ENCODE results near the gene MAGEA9. TPM values are rescaled to one million over a fixed set of nuclear protein-coding genes. Genes with fewer than 3 reads are reported as not detected.
"Not testable (repeated sequence)": the region's sequence is repeated elsewhere in the genome, so short reads cannot be mapped to it uniquely, and the experiment has no call there.

MAGEA9 gene, protein sequence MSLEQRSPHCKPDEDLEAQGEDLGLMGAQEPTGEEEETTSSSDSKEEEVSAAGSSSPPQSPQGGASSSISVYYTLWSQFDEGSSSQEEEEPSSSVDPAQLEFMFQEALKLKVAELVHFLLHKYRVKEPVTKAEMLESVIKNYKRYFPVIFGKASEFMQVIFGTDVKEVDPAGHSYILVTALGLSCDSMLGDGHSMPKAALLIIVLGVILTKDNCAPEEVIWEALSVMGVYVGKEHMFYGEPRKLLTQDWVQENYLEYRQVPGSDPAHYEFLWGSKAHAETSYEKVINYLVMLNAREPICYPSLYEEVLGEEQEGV
- not detected in 2 replicates for total RNA-seq (2014; rRNA removed; shearing (Covaris generic))

DNA sequence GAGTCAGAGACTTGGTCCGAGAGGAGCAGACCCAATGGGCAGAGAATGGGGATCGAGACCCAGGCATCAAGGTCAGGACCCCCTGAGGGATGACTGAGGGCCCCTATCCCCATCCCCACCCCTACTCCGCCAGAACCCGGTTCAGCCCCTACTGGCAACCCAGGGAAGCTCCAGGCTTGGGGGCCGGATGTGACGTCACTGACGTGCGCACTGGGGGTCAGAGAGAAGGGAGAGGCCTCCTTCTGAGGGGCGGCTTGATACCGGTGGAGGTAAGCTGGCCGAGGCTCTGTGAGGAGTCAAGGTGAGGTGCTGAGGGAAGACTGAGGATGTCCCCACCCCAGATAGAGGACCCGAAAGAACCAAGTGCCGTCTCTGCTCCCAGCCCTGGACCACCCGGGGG, at the start of gene MAGEA9:
Gene MAGEA9 (plus strand): TSS at position 204 of the 400 bp plus-strand sequence. CDS start 4,281 bp downstream, outside the sequence.
- H3K4me3 ChIP-seq (ENCODE audit: insufficient read depth, low read depth, low read length); H3K27me3 ChIP-seq (ENCODE audit: control insufficient read depth, insufficient read depth, low read length); DNase-seq; H3K36me3 ChIP-seq (replicated peaks; ENCODE audit: control insufficient read depth, insufficient read depth, low read length): not testable (repeated sequence)

DNA sequence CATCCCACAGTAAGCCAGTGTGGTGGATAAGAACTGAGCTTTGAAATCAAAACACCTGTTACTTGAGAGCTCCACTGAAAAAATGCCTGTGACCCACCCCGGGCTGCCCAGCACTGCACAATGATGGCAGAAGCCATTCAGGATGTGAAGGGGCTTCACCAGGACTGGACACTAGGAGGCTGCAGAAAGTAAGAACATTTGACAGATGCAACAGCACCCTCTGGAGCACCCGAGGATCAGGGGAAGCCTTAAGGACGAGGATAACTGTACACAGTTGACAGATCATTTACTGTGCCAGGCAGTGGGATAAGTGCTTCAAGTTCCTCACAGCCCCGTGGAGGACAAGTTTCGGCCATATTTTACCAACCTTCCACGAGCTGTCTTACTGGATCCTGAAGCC, 39.5 kb upstream of the MAGEA9 start:
- H3K4me3 ChIP-seq (ENCODE audit: insufficient read depth, low read depth, low read length); H3K36me3 ChIP-seq (replicated peaks; ENCODE audit: control insufficient read depth, insufficient read depth, low read length); DNase-seq; H3K27me3 ChIP-seq (ENCODE audit: control insufficient read depth, insufficient read depth, low read length): not testable (repeated sequence)

DNA sequence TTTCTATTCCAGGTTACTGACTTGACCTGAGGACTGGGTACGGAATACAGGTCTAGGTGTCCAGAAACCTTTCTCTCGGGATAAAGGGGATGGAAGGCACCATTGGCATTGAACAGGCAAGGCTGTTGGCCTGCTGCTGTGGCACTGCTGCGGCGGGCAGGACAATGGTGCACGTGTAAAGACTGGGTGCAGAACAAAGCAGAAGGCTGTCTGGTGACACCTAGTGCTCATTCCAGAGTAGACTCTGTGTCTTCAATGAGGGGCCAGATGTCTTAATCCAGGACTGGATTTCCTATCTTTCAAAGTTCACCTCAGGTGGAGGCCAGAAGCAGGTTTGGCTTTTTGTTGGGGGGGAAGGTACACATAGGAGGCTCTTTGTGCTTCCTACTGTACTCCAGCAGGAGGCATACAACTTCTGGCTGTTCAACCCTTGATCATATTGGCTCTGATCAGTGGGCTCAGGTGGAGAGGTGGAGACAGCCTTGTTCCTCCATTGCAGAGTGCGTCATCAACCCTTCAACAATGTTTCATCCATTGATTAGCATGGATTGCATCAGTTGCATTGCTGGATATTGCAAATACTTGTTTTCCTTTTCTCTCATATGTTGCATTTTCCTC, 35.2 kb upstream of the MAGEA9 start:
- H3K4me3 ChIP-seq (ENCODE audit: insufficient read depth, low read depth, low read length); H3K36me3 ChIP-seq (replicated peaks; ENCODE audit: control insufficient read depth, insufficient read depth, low read length); H3K27me3 ChIP-seq (ENCODE audit: control insufficient read depth, insufficient read depth, low read length); DNase-seq: not testable (repeated sequence)

DNA sequence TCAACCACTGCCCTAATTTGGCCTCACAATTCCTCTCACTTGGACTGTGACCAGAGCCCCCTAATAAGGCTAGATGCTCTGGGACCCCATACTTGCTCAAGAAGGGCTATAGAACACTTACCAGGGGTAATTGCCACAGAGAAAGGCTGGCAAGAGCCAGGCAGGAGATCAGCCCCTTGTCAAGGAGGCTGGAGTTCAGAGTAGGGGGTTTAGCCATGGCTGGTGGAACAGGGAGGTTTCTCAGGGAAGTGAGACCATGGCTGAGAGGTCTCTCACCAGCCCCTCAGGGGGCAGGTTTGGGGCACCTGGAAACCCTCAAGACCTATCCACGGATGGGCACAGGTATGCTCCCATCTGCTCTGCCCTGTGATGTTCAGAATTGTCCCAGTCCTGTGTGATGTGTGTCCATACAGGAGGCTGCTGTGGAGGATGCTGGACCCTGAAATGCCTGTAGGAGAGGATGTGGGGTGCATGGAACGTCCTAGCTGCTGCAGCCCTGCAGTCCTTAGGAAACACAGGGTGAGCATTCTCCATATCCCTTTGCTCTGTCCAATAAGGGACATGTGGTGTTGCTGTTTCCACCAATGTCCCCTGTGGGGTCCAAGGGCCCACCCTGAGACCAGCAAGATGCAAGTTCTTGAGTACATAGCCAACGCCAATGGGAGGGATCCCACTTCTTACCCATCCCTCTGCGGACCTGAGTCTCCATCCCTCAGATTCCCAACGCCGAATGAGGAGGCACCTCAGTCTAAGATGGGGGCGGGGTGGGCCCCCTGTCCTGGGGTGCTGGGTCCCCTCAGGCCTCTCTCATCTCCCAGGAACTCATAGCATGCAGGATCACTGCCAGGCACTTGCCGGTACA, 24.3 kb upstream of the MAGEA9 start:
- Histone ChIP-seq H3K36me3 (replicated peaks; ENCODE audit: control insufficient read depth, insufficient read depth, low read length) (no peaks in the 10 kb centered on the region), H3K27me3 (ENCODE audit: control insufficient read depth, insufficient read depth, low read length) (no peaks in the 10 kb centered on the region; the same call in 1 of the 2 replicates), H3K4me3 (ENCODE audit: insufficient read depth, low read depth, low read length) (no peak overlapping the region)
- no peak for DNase-seq

DNA sequence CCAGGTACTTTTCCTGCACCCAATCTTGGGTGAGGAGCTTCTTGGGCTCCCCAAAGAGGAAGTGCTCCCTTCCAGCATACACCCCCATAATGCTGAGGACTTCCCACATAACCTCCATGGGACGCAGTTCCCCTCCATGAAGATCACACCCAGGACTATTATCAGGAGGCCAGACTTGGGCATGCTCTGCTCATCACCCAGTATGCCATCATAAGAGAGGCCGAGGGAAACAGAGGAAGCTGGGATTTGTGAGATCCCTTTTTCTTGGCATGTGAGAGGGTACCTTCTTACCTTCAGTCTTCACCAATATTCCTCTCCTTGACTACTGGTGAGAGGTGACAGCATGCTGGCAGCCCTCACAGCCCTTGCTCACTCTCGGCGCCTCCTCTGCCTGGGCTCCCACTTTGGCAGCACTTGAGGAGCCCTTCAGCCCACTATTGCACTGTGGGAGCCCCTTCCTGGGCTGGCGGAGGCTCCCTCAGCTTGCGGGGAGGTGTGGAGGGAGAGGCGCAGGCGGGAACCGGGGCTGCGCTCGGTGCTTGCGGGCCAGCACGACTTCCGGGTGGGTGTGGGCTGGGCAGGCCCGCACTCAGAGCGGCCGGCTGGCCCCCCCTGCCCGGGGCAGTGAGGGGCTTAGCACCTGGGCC, 23.5 kb upstream of the MAGEA9 start:
- H3K27me3 ChIP-seq (ENCODE audit: control insufficient read depth, insufficient read depth, low read length): no peaks in the 10 kb centered on the region; the same call in 1 of the 2 replicates
- no peak for DNase-seq
- no peak overlapping the region for H3K4me3 ChIP-seq (ENCODE audit: insufficient read depth, low read depth, low read length)
- no peaks in the 10 kb centered on the region for H3K36me3 ChIP-seq (replicated peaks; ENCODE audit: control insufficient read depth, insufficient read depth, low read length)

DNA sequence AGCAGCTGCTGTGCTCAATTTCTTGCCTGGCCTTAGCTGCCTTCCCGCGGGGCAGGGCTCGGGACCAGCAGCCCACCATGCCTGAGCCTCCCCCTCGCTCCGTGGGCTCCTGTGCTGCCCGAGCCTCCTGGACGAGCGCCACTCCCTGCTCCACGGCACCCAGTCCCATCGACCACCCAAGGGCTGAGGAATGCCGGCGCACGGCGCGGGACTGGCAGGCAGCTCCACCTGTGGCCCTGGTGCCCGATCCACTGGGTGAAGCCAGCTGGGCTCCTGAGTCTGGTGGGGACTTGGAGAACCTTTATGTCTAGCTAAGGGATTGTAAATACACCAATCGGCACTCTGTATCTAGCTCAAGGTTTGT, 23.0 kb upstream of the MAGEA9 start:
- not testable (repeated sequence) for H3K36me3 ChIP-seq (replicated peaks; ENCODE audit: control insufficient read depth, insufficient read depth, low read length); H3K27me3 ChIP-seq (ENCODE audit: control insufficient read depth, insufficient read depth, low read length); H3K4me3 ChIP-seq (ENCODE audit: insufficient read depth, low read depth, low read length); DNase-seq

DNA sequence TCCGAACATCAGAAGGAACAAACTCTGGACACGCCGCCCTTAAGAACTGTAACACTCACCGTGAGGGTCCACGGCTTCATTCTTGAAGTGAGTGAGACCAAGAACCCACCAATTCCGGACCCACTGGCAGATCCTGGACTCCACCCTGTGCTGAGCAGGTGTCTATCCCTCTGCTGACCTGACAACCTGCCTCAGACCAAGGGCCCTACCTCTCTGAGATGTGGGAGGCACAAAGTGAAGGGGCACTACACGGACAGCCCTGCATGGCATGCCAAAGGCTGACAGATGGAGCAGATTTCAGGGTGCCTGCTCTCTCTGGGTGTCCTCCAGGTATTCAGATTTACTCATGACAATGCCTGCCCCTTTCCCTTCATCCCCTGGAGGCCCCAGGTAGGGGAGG, 21.9 kb upstream of the MAGEA9 start:
- no peaks in the 10 kb centered on the region for H3K36me3 ChIP-seq (replicated peaks; ENCODE audit: control insufficient read depth, insufficient read depth, low read length)
- H3K27me3 ChIP-seq (ENCODE audit: control insufficient read depth, insufficient read depth, low read length): no peaks in the 10 kb centered on the region; the same call in 1 of the 2 replicates
- no peak for DNase-seq
- no peak overlapping the region for H3K4me3 ChIP-seq (ENCODE audit: insufficient read depth, low read depth, low read length)

DNA sequence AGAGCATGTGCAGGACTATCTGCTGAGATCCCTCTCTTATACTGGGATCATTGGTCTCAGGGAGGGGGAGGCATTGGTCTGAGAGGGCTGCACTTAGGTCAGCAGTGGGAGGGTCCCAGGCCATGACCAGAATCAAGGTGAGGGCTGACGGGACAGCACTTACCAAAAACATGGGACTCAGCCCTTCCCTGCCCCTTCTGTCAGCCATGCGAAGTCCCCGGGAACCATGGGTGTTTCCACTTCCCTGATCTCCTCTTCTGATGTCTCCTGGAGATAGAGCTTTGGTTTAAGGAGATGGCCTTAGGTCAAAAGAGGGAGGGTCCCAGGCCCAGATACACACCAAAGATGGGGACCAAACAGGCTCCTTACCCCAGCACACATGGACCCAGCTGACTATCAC, 20.8 kb upstream of the MAGEA9 start:
- DNase-seq: no peak
- no peaks in the 10 kb centered on the region for H3K36me3 ChIP-seq (replicated peaks; ENCODE audit: control insufficient read depth, insufficient read depth, low read length)
- no peak overlapping the region for H3K4me3 ChIP-seq (ENCODE audit: insufficient read depth, low read depth, low read length)
- H3K27me3 ChIP-seq (ENCODE audit: control insufficient read depth, insufficient read depth, low read length): no peaks in the 10 kb centered on the region

DNA sequence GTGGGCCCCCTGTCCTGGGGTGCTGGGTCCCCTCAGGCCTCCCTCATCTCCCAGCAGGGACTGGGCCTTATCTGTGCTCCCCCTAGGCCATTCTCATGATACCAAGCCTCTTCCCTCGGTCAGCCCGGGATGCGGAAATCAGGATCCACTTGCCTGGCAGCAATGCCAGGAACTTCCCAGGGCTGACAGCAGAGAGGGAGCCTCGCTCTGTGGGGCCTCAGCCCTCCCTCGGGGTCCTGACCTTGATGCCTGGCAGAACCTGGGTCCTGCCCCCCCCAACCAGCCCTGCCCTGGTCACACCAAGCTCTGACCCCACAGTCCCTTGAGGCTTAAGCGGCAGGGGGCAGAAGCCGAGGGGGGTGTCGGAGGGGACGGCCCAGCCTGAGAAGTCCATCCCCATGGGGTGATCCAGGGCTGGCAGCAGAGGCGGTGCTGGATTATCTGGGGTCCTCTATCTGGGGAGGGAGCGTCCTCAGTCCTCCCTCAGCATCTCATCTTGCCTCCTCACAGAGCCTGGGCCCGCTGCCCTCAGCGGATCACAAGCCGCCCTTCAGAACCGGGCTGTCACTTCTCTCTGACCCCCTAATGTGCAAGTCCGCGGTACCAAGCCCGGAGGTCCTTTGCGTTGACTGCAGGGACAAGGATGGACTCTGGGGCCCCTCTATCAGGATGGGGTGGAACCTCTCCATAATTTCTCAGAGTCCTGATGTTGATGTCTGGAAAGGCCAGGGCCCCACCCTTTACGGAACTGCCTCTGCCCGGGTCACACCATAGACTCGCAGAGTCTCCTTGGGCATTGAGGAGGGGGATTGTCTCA, 19.7 kb upstream of the MAGEA9 start:
- H3K4me3 ChIP-seq (ENCODE audit: insufficient read depth, low read depth, low read length); DNase-seq; H3K27me3 ChIP-seq (ENCODE audit: control insufficient read depth, insufficient read depth, low read length): not testable (repeated sequence)

DNA sequence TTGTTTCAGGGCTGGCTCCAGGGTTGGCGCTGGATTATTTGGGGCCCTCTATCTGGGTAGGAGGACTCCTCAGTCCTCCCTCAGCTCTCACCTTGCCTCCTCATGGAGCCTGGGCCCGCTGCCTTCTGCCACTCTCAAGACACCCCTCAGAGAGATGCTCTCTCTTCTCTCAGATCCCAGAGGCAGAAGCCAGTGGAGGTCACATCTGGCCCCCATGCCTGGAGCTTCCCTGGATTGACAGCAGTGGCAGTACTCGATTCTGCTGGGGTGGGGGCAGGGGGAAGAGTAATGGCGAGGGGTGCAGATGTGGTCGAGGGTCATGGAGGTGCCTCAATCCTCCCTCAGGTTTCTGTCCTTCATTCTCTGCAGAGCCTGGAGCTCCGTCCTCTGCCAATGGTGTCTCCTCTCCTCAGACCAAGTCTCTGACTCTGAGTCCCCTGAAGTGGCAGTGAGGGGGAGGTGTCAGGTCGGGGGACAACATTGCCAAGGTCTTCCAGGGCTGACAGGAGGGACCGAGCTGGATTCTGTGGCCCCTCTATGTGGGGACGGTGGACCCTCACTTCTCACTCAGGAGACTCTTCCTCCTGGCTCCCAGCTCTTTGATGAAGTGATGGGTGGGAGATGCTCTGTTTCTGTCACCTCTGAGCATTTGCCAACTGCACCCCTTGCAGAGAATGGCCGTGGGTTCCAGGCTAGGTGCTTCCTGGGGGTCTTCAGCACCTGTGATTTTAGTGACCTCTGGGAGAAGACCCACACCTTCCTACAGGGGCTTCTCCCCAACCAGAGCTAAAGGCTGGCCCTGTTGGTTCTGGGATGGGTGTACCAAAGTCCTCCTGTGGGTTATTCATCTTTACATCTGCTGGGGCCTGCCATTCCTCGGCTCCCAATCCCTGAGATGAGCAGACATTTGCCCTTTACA, 18.8 kb upstream of the MAGEA9 start:
- H3K27me3 ChIP-seq (ENCODE audit: control insufficient read depth, insufficient read depth, low read length): no peaks in the 10 kb centered on the region

More for the DNA sequence above, 19.7 kb upstream of the MAGEA9 start:
- not testable (repeated sequence) for H3K36me3 ChIP-seq (replicated peaks; ENCODE audit: control insufficient read depth, insufficient read depth, low read length)

DNA sequence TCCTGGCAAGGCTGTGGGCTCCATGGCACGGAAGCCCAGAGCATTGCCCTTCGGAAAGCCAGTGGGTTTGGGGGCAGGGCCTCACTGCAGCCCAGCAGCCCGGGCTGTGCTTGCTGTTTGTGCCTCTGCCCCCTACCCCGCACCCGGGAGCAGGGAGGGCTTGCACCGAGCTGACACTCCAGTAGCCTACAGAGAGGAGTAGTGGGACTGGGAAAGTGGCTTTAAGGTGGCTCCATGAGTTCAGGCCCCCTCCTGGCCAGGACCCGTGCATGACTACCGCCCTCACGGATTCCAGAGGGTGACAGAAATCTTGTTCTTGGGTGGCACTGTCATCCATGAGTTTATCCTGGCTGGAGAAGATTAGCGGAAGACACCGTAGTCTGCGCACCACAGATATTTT, 11.4 kb upstream of the MAGEA9 start:
- not testable (repeated sequence) for H3K27me3 ChIP-seq (ENCODE audit: control insufficient read depth, insufficient read depth, low read length); H3K36me3 ChIP-seq (replicated peaks; ENCODE audit: control insufficient read depth, insufficient read depth, low read length); H3K4me3 ChIP-seq (ENCODE audit: insufficient read depth, low read depth, low read length); DNase-seq

More for the DNA sequence above, 18.8 kb upstream of the MAGEA9 start:
- DNase-seq: no peak
- Histone ChIP-seq H3K4me3 (ENCODE audit: insufficient read depth, low read depth, low read length) (no peak overlapping the region), H3K36me3 (replicated peaks; ENCODE audit: control insufficient read depth, insufficient read depth, low read length) (no peaks in the 10 kb centered on the region)

DNA sequence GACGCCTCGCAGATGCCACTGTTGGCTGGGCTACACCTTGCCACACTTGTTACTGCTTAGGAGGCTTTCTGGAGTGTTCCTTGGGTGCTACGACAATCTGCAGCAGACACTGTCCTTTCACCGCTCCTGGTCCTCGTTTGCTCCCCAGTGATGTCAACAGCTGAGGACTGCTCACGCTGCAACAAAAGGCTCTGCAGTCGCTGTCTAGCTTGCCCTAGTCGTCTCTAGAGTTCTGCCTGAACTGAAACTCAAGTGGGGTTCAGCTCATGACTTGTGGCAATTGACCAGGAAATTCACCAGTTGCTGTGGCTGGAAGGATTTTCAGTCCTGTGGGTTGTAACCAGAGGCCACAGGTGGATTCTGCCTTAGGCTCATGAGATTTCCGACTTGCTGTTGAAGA, 8.7 kb upstream of the MAGEA9 start:
- H3K4me3 ChIP-seq (ENCODE audit: insufficient read depth, low read depth, low read length); H3K27me3 ChIP-seq (ENCODE audit: control insufficient read depth, insufficient read depth, low read length); H3K36me3 ChIP-seq (replicated peaks; ENCODE audit: control insufficient read depth, insufficient read depth, low read length); DNase-seq: not testable (repeated sequence)

DNA sequence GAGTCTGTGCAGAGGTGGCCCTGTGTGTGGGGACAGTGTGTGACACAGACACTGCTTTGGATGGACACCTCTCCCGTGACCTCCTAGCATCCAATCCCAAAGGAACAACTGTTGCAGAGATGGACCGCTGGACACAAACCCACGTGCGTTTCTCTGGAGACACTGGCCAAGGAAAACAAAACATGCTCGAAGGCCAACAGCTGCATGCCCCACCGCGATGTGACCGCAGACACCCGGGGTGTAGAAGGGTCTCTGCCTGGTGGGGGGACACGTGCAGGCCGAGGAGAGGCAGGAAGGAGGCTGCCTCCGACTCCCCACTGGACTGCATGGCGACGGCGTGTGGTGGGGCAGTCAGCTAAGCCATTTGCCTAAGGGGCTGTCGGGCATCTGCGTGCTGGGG, 8.0 kb upstream of the MAGEA9 start, which contains the start of gene HSFX1:
Gene HSFX1 (plus strand): TSS at position 301 of the 400 bp plus-strand sequence. CDS start 614 bp downstream, outside the sequence.
- not testable (repeated sequence) for H3K4me3 ChIP-seq (ENCODE audit: insufficient read depth, low read depth, low read length)

More for the DNA sequence above, 8.0 kb upstream of the MAGEA9 start, which contains the start of gene HSFX1:
- not testable (repeated sequence) for H3K36me3 ChIP-seq (replicated peaks; ENCODE audit: control insufficient read depth, insufficient read depth, low read length); H3K27me3 ChIP-seq (ENCODE audit: control insufficient read depth, insufficient read depth, low read length); DNase-seq

Measured in H7 (cell line).